OCI-LY7 (cell line): ENCODE results near the gene IL25.

ENCODE experiments used
- EZH2phosphoT487 ChIP-seq: fragments of 200-600 bp; sonication (generic); IDR thresholded peaks from 2 replicates; pipeline ENCODE4 v1.6.1; 2018; ENCODE audit warnings: low read depth, borderline replicate concordance, mild to moderate bottlenecking, mixed run types, antibody characterized with exemption, low read length, moderate library complexity, mixed read lengths
- TF ChIP-seq, protein P1 (sequence below): fragments of 200-600 bp; sonication (generic); conservative IDR thresholded peaks from 2 replicates; pipeline ENCODE4 v1.5.1; 2014; ENCODE audit warnings: mild to moderate bottlenecking, antibody characterized with exemption, low read length, moderate library complexity, mixed read lengths

GRCh38 chr14:23347406-23348296, 25.0 kb upstream of the IL25 start:
- TF ChIP-seq, protein P1, sequence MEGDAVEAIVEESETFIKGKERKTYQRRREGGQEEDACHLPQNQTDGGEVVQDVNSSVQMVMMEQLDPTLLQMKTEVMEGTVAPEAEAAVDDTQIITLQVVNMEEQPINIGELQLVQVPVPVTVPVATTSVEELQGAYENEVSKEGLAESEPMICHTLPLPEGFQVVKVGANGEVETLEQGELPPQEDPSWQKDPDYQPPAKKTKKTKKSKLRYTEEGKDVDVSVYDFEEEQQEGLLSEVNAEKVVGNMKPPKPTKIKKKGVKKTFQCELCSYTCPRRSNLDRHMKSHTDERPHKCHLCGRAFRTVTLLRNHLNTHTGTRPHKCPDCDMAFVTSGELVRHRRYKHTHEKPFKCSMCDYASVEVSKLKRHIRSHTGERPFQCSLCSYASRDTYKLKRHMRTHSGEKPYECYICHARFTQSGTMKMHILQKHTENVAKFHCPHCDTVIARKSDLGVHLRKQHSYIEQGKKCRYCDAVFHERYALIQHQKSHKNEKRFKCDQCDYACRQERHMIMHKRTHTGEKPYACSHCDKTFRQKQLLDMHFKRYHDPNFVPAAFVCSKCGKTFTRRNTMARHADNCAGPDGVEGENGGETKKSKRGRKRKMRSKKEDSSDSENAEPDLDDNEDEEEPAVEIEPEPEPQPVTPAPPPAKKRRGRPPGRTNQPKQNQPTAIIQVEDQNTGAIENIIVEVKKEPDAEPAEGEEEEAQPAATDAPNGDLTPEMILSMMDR, result no peak
- TF ChIP-seq EZH2phosphoT487, result no peak
